NCI-H1417 (cell line): ENCODE data around the gene SYT8.

Experiments used
- DNase-seq, 3 experiments: peaks; one replicate each; lab custom pipeline; 2025; lab: John Stamatoyannopoulos, UW

SYT8 gene

DNA sequence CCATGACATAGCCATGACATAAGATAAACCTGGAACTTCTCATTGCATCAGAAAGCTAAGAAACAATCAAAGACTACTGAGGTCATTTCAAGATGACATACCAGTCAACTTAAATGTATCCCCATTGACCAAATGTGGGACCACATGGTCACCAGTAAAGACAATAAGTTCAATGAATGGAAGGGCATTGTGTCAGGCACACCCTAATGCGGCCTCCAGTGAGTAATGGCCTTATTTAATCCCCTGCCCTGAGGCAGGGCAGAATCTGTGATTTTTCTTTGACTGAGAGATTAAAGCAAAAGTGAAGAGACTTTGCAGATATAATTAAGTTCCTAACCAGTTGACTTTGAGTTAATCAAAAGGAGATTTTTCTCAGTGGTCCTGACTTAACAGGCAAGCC is 17.3 kb upstream of the SYT8 start:
- no peak for DNase-seq

GRCh38 chr11:1819074-1819473 is 15.7 kb upstream of the SYT8 start:
- DNase-seq, result no peak

DNA sequence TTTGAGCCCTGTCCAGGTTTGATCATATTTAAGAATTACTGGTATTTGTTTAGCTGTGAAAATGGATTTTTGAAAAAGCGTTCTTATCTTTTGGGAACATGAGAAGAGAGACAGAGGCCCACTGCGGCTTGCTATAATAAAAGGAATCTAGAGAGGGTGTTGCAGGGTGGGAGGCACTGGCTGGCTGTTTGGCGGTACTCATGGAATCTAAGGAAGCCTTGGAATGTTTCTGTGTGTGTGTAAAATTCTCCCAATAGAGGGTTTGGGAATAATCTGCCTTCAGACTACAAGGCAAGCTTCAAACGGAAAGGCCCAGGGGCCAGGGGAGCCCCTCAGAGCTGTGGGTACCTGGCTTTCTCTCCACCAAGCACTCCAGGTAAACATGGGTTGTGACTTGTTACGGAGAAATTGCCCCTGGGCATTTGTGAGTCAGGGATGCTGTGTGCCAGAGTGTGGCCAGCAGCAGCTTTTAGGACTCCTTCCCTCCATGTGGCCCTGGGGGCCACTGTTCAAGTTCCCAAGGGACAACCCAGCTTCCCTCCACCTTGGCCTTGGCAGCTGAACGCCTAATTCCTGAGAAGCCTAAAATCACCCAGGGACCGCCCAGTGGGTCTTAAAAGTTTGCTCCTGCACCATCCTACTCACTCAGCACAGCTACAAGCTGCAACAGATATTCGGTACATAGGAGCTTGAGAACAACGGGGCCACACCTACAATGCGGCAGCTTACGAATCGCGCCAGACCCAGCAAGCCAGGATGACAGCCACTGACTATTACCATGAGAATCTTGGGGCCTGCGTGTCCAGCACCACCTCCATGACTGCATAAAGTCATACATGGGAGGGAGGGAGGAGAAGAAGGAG is 14.1 kb upstream of the SYT8 start:
- DNase-seq, result no peak

GRCh38 chr11:1821562-1821961 is 13.2 kb upstream of the SYT8 start:
- DNase-seq, result no peak

- no peak for DNase-seq
Measured at GRCh38 chr11:1822648-1823375, 12.0 kb upstream of the SYT8 start.

DNA sequence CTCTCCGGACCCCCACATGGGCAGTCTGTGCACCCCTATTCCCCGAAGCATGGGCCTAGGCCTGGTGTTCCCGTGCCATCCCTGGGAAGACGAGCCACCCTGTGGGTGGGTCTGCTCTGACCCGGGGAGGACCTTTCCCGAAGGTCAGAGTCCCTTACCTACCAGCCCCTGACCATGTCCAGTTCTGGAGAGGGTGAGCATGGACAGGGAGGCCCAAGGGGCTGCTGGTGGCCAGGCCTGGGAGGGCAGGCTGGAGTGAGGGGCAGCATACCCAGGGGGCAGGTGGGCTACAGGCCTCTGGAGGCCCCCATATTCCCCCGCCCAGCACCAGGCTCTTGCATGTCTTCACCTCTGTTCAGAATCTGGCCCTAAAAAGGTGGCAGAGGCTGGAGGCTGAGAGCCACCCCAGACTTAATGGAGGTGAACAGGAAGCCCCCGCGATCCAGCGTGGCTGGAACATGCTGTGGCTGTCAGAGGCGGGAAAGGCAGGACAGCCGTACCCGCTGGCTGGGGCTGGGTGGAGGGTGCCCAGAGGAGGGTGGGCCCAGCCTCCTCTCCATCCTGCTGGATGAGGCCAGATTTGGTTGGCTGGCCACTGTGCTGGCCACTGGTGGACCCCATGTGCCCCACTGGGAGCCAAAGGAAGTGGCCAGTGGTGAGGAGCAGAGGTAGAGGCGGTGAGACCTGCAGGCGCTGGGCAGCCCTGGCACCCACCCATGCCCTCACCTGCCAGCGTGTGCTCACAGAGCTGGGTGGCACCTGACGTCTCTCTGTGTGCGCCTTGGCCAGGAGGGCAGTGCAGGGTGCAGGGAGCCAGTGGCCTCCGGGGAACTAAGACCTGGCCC is 11.2 kb upstream of the SYT8 start:
- no peak for DNase-seq

GRCh38 chr11:1824221-1825038 is 10.4 kb upstream of the SYT8 start:
- no peak for DNase-seq

- DNase-seq, result no peak
Measured at GRCh38 chr11:1825039-1825740, 9.6 kb upstream of the SYT8 start.

DNA sequence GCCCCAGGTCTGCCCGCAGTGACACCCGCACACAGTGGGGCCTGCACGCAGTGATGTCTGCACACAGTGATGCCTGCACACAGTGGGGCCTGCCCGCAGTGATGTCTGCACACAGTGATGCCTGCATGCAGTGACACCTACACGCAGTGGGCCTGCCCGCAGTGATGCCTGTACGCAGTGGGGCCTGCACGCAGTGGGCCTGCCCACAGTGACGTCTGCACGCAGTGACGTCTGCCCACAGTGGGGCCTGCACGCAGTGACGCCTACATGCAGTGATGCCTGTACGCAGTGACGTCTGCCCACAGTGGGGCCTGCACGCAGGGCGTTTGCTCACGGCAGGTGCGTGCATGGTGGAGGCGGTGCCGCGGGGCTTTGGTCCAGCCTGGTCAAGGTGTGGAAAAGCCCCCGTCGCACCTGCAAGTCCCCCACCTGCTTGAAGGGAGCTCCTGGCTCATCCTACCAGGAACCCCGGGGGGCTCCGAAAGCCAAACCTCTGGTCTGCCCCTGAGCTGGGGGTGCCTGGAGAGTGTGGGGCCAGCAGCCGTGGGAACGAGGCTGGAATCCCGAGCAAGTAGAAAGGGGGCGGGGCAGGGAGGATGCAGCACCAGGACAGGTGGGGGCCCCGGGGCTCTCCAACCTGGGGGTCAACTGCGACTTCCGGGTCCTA is 8.9 kb upstream of the SYT8 start:
- no peak for DNase-seq

DNA sequence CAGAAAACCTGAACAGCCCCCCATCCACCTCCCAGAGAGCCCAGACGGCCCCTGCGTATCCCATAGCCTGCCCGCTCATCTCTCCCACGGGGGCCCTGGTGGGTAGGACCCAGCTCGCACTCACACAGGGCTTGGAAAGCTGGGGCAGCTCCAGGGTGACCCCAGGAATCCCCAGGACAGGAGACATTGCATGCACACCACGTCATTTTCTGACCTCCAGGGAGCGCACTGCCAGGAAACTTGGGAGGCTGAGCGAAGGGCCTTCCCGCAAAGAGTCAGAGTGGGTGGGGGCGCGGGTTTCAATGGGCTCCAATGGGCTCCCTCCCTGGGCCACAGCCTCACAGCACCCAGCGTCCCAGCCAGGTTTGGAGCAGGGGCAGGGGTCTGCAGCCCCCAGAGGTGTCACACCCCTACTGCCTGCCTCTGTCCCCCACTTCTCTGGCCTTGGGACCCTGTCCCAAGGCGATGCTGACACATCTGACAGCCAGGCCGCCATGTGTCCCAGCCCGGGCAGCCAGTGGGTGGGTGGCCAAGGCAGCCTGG is 8.2 kb upstream of the SYT8 start:
- peak in 1 of 3 experiments; percentile 3 for DNase-seq

DNA sequence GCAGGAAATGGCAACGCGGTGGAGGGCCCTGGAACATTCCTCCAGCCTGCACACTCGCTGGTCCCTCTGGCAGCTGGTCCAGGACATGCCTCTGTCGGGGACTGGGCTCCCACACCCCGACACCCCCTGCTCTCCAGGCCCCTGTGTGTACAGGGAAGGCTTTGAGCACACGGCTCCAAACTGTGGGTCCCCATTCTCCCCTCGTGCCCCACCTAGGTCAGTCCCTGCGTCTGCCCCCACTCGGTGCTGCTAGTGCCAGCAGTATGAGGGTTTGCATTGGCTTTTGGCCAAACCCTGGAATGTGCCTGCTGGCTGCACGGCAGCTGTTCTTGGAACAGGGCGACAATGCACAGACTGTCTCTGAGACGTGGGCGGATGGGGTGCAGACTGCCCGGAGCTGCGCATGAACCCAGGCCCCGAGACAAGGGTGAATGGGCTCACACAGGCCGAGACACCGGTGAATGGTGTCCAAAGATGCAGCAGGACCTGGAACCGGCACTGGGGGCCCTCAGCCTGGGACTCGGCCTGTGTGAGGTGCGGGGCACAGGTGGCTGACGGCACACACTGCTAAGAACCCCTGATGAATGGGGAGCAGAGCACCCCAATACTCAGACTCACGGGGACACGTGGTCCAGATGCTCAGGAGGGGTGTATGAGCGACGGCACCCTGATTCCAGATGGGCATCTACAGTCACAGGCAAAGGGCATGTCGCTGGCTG is 7.5 kb upstream of the SYT8 start:
- peak; percentile 11 to 73 (median 46) for DNase-seq

DNA sequence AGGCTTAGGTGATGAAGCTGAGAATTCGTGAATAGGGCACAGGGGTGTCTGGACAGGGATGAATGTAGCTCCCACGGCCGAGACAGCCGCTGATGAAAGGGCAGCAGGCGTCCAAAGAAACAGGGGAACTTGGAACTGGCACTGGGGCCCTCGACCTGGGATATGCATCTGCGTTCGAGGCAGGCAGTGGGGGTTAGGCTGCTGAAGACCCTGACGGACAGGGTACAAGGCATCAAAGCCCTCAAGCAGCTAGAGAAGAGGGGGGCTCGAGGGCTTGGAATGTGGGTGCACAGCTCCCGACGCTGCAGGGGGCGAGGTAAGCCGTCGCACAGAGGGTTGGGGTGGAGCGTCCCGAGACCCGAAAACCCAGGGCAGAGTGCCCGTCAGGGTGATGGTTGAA is 6.9 kb upstream of the SYT8 start:
- DNase-seq, result no peak

GRCh38 chr11:1828542-1828941 is 6.2 kb upstream of the SYT8 start:
- DNase-seq, result no peak

DNA sequence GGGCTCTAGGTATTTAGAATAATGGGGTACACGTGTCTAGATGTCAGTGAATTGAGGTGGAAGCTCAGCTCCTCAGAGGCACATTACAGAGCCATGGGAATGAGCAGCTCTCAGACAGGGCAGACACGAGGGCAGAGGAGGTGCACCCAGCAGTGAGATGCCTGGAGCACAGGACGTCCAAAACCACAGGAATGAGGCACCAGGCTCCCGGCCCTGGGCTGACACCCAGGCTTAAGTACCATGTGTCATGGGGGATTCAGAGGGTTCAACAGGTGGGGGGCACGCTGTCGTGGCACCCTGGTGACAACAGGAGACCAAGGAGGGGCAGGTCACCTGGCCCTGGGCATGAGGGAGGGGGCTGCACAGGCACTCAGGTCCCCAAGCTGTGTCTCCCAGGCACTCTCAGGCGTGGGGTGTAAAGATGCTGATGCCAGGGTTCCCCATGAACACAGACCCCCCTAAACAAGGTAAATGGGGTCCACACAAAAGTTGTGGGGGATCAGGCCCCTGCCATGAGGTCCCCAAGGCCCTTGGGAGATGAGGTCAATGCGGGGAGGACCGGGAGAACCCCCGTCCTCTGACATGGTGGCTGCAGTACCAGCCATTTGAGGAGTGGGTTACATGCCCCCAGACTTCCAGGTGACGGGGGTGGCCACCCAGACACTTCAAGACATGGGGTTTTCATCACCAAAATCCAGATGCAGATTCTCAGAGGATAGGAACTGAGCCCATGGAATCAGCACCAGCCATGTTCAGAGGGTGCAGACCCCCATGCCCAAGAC is 5.6 kb upstream of the SYT8 start:
- DNase-seq, result no peak

- DNase-seq, result no peak
Measured at GRCh38 chr11:1830004-1830321, 4.8 kb upstream of the SYT8 start.

- peak in 2 of 3 experiments; percentile 63 to 82 for DNase-seq
Measured at GRCh38 chr11:1830322-1831223, 4.2 kb upstream of the SYT8 start.

DNA sequence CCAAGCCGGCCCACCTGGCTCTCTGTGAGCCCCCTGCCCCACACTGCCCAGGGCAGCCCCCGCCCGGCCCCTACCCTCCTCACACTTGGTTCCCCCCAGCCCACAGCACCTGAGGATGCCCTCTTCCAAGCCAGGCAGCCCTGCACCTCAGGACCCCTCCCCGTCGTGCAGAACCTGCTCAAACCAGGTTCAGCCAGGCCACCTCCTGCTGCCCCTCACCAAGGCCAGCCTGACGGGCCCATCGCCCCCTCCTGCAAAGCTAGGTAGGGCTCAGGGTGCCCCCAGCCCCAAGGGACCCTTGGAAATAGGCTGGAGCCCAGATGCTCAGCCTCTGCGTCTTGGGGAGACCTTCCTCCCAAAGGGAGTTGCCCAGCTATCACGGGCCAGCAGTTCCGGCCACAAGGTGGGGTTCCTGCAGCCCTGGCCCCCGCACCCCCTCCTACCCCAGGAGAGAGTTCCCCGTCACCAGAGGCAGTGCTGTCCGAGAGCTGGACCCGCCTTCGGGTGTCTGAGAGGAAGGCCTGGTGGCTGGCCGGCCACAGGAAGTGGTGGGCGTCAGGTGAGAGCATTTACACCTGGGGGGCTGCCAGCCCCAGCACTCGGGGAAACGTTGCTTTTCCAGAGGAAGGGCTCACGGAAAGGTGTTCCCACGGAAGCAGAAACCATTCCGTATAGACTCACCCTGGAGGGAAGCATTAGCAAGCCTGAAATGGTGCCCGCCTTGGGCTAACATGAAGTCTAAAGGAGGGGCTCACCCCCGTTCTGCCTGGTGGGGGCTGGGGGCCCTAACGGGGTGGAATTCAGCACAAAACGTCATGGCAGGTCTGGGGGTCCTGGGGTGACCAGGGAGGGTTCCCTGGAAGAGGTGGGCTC is 3.2 kb upstream of the SYT8 start:
- no peak for DNase-seq
